Body of pancreas (tissue), 4 donors: Measurements from ENCODE around the gene IMPG2.

Source experiments
- POLR2A ChIP-seq, 3 donors: fragments of 450-650 bp; IDR thresholded peaks; one replicate each; pipeline ENCODE4 v1.6.1; 2016; ENCODE audit warnings: antibody characterized with exemption in 3 of 3, mild to moderate bottlenecking in 2 of 3
- TF ChIP-seq, protein P1 (sequence below), 7 experiments: fragments of 450-650 bp in 4 of 7; fragments of 200-600 bp in 3 of 7; sonication (generic) in 3 of 7; IDR thresholded peaks; one replicate each; pipeline ENCODE4 v1.5.1; 2016 to 2019; ENCODE audit warnings: antibody characterized with exemption in 7 of 7

DNA sequence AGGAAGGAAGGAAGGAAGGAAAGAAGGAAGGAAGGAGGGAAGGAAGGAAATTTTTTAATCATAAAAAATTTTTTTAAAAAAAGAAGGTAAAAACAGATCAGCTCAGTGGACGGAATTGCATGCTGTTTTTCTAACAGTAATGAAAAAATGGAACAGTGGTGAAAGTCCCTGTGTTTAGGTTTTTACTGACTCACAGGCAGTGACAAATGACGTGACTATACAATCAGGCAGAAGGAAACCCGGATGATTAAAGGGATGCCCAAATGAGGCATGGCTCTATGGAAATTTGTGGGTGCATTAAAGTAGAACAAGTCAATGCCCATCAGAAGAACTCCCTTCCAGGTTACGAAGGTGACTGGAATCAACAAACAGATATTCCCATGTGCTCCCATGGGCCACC, 135.0 kb downstream of the IMPG2 start:
- TF ChIP-seq, protein P1, sequence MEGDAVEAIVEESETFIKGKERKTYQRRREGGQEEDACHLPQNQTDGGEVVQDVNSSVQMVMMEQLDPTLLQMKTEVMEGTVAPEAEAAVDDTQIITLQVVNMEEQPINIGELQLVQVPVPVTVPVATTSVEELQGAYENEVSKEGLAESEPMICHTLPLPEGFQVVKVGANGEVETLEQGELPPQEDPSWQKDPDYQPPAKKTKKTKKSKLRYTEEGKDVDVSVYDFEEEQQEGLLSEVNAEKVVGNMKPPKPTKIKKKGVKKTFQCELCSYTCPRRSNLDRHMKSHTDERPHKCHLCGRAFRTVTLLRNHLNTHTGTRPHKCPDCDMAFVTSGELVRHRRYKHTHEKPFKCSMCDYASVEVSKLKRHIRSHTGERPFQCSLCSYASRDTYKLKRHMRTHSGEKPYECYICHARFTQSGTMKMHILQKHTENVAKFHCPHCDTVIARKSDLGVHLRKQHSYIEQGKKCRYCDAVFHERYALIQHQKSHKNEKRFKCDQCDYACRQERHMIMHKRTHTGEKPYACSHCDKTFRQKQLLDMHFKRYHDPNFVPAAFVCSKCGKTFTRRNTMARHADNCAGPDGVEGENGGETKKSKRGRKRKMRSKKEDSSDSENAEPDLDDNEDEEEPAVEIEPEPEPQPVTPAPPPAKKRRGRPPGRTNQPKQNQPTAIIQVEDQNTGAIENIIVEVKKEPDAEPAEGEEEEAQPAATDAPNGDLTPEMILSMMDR (IDR thresholded peaks at IDR 0.05), result no peak
- TF ChIP-seq POLR2A (IDR thresholded peaks at IDR 0.05), result no peak
